Fibroblast of skin of left quadriceps (primary cell): ENCODE data around the gene SPATA17.
A peak's percentile ranks its signal among the peaks of the same experiment; 100 is the strongest.
"Not testable (repeated sequence)": the region's sequence is repeated elsewhere in the genome, so short reads cannot be mapped to it uniquely, and the experiment has no call there.

Experiments used
- DNase-seq, 2 experiments: peaks; one replicate each; pipeline ENCODE4 v3.0.0-alpha.2; 2013; ENCODE audit warnings: low read depth in 2 of 2

The SPATA17 gene

GRCh38 chr1:217630711-217631591 is at the start of gene SPATA17, which contains the start of gene GPATCH2:
TSS of gene SPATA17 (plus strand) at chr1:217631344. CDS start at chr1:217631379, 35 bp downstream.
TSS of gene GPATCH2 (minus strand) at chr1:217631090. CDS start at chr1:217630971, 119 bp downstream.
- peak; percentile 78 to 79 for DNase-seq

DNA sequence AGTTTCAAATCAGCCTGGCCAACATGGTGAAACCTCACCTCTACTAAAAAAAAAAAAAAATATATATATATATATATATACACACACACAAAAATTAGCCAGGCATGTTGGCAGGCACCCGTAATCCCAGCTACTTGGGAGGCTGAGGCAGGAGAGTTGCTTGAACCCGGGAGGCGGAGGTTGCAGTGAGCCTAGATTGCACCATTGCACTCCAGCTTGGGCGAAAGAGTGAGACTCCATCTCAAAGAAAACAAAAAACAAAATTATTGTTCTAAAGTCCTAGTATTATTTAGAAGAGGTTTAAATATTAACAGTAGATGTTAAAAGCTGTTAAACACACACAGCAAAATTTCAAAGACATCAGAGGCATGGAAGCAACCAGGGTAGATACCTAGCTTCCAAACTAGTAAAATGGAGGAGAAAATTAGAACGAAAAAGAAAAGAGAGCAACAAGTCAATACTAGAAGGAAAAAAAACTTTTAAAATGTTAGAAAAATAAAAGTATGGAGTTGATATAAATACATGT is 46.8 kb upstream of the SPATA17 start:
- not testable (repeated sequence) for DNase-seq

- no peak for DNase-seq
Observed at GRCh38 chr1:217585577-217585976, 45.6 kb upstream of the SPATA17 start.

DNA sequence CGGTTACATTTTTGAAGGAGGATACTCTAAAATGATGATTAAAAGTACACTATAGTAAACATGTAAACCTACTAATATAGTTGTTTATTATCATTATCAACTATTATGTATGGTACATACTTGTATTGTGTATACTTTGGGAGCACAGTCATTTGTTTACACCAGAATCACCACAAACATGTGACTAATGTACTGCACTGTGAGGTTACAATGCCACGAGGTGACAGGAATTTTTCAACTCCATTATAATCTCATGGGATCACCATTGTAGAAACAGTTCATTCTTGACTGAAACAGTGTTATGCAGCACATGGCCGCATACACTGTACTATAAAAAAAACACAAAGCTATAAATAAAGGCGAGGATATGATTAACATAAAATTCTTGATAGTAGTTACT is 44.6 kb upstream of the SPATA17 start:
- DNase-seq = no peak

DNA sequence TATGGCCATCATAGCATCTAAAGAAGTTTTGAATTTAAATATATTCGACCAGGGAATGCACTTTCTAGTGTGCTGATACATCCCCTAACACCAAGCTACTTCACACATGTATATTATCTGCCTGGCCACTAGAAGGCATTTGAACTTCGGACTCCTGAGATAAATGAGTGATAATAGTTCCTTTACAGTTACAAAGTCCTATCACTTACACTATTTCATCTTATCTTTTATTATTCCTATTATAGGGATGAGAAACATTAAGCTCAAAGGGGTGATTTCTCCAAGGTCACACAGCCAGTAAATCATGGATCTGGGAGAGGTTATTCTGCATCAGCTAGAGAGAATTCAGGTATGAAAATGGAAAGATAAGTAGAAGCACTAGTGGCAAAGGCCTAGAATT is 40.5 kb upstream of the SPATA17 start:
- no peak for DNase-seq

- DNase-seq = no peak
Observed at GRCh38 chr1:217599154-217599553, 32.0 kb upstream of the SPATA17 start.

DNA sequence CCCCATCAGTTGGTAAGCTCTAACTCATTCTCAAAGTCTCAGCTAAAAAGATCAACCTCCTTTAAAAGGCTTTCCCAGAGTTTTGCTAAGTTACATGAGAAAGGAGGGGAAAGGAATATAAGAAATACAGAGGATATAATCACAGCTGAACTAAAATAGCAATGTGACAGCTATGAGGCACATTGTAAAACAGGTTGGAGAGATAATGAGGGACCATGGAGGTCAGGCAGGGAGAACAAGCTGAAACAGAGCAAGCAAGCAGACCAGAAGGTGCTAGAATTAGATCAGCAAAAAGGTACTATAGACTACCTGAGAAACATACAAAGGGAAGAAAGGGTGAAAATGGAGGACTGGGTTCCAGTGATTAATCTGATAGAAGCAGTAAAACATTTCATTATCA is 28.8 kb upstream of the SPATA17 start:
- DNase-seq = no peak

- DNase-seq = no peak
Observed at GRCh38 chr1:217605390-217605789, 25.8 kb upstream of the SPATA17 start.

GRCh38 chr1:217614200-217614712 is 16.9 kb upstream of the SPATA17 start:
- DNase-seq = peak in 1 of 2 experiments; percentile 3

GRCh38 chr1:217617126-217617525 is 14.0 kb upstream of the SPATA17 start:
- no peak for DNase-seq

- DNase-seq = no peak
Observed at GRCh38 chr1:217620814-217621213, 10.3 kb upstream of the SPATA17 start.

DNA sequence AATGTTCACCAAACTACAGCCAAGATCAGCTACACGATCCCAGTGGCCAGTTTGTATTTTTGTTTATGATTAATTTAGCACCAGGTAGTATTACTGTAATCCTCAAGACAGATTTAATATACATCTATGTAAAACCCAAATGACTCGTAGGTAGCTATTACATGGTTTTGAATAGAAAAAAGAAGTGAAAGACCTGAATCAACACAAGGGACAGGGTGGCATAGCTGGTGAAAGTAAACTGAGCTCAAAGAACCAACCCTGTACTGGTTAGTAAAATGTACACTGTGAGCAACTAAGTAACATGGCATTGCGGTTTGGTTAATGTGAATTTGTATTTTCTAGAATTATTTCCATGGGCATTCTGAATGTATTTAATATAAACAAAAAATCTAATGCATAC is 9.1 kb upstream of the SPATA17 start:
- DNase-seq = no peak

DNA sequence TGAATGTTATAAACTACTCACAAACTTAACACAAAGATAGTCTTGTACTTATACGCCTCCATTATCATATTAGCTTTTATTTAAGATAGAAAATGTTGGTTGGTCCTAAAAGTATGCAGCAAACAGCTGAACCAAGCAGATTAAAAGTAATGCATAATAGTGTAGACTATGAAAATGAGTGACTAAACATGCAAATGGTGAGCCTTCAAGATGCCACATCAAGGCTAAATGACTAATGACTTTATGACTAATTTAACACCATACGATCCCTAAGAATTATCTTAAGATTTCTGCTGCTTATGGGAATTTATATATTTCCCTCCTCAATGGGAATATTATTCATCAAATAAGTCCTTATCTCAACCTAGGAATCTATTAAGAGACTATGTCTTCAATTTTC is 4.8 kb upstream of the SPATA17 start:
- no peak for DNase-seq

DNA sequence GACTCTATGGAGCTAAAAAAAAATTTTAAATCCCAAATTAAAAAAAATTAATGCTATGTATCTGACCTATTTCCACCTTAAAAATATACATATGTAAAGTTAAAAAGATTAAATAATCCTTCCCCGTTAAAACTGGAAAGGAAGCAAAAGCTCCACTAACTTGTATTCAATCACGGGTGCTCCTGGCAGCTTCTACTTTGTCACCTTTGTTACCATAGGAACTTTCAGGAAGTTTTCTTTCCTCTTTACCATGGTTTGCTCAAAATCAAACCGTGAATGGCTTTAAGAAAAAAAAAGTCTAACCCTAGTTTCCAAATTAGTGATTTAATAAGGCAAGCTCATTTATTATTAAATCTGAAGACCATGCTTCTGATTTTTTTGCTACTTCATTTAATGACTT is 3.7 kb upstream of the SPATA17 start:
- no peak for DNase-seq

DNA sequence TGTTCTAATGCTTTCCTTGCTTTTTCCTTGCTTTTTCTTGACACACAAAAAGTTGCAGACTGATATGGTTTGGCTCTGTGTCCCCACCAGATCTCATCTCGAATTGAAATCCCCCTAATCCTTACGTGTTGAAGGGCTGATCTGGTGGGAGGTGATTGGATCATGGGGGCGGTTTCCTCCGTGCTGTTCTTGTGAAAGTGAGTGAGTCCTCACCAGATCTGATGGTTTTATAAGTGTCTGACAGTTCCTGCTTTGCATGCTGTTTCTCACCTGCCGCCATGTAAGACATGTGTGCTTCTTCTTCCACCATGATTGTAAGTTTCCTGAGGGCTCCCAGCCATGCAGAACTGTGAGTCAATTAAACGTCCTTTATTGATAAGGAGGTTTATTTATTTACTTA is 11.3 kb downstream of the SPATA17 start:
- DNase-seq = no peak

DNA sequence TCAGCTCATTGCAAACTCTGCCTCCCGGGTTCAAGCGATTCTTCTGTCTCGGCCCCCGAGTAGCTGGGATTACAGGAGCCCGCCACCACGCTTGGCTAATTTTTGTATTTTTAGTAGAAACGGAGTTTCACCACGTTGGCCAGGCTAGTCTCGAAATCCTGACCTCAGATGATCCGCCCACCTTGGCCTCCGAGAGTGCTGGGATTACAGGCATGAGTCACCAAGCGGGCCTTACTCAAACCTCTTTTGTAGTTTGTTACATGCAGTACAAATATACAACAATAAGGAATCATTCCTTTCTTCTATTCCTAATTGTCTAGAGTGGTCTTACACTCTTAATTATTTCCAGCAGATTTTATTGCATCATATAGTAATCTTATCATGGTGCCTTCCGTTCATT is 16.6 kb downstream of the SPATA17 start:
- no peak for DNase-seq

DNA sequence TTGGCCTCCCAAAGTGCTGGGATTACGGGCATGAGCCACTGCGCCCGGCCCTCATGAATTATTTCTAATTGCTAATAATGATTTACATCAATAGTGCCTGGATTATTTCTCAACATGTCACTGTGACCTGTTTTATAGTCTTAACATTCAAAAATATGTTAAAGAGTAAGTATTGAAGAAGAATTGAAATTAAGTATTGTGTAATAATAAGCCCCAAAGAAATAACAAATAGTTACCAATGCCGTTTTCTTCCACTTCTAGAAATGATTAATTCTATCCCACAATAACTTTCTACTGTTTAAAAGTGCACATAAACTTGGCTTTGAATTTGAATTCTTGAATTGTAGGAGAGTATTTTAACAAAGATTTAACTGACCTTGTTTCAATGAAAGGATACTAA is 19.5 kb downstream of the SPATA17 start:
- DNase-seq = no peak

GRCh38 chr1:217660353-217661062 is 29.4 kb downstream of the SPATA17 start:
- peak; percentile 38 to 42 for DNase-seq

GRCh38 chr1:217661407-217661806 is 30.3 kb downstream of the SPATA17 start:
- no peak for DNase-seq

GRCh38 chr1:217668351-217668940 is 37.3 kb downstream of the SPATA17 start:
- DNase-seq = no peak

DNA sequence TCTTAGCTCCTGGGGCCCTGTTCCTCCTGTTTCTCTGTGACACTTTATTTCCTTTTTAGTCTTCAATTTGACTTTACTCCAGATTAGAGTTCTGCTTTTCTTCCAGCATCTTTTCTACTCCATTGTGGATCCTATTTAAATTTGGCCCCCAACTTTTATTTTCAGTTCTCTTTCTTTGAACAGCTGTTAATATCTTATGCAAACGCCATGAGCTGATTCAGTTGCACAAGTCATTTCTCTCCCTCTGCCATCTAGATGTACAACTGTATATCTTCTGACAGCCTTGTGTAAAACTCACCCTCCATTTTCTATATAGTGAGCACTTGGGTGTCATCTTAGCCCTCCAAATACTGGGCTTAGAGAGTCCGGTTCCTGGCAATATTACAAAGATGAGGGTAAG is 42.2 kb downstream of the SPATA17 start:
- DNase-seq = no peak
